DND-41 (cell line): Measurements from ENCODE around the gene CTSW.

Source experiments
- ATAC-seq: fragments of 200-7000 bp; cut with Tn5 transposase; 3 replicates; pipeline ENCODE4 v1.9.1; 2021; ENCODE audit warnings: low read depth; ENCODE audit not compliant: insufficient read depth
- DNase-seq: peaks from one replicate; pipeline ENCODE4 v3.0.0-alpha.2; 2020
- H2AFZ ChIP-seq: 2 replicates; pipeline ENCODE4 v1.6.0; 2012; ENCODE audit warnings: low read depth, low read length
- H3K27ac ChIP-seq: 2 replicates; pipeline ENCODE4 v1.5.1; 2012; ENCODE audit warnings: low read length, inconsistent platforms
- H3K27me3 ChIP-seq: fragments of 200-600 bp; sonication (generic); 2 replicates; pipeline ENCODE4 v1.6.0; 2012; ENCODE audit warnings: low read length, mild to moderate bottlenecking, inconsistent platforms; ENCODE audit not compliant: insufficient read depth, poor library complexity
- H3K36me3 ChIP-seq: 2 replicates; pipeline ENCODE4 v1.5.1; 2012; ENCODE audit warnings: low read length, inconsistent platforms; ENCODE audit not compliant: insufficient read depth
- H3K4me1 ChIP-seq: 2 replicates; pipeline ENCODE4 v1.5.1; 2012; ENCODE audit warnings: mild to moderate bottlenecking, low read length; ENCODE audit not compliant: insufficient read depth
- H3K4me2 ChIP-seq: 2 replicates; pipeline ENCODE4 v1.6.0; 2012; ENCODE audit warnings: mild to moderate bottlenecking, moderate library complexity, low read length, inconsistent platforms; ENCODE audit not compliant: insufficient read depth
- H3K4me3 ChIP-seq, 2 experiments: fragments of 200-600 bp in 1 of 2; shearing (Covaris generic) in 1 of 2; 2 replicates each; pipeline ENCODE4 v1.5.1; 2012 to 2016; ENCODE audit warnings: inconsistent platforms in 2 of 2, low read length in 2 of 2, mild to moderate bottlenecking in 2 of 2, low read depth in 1 of 2, moderate library complexity in 1 of 2
- H3K79me2 ChIP-seq: 2 replicates; pipeline ENCODE4 v1.6.0; 2012; ENCODE audit warnings: low read length, inconsistent platforms; ENCODE audit not compliant: insufficient read depth
- H3K9ac ChIP-seq: 2 replicates; pipeline ENCODE4 v1.6.0; 2012; ENCODE audit warnings: low read depth, mild to moderate bottlenecking, inconsistent platforms, low read length, moderate library complexity
- H3K9me3 ChIP-seq: 2 replicates; pipeline ENCODE4 v1.5.1; 2012; ENCODE audit warnings: low read length, moderate library complexity, mild to moderate bottlenecking, inconsistent platforms; ENCODE audit not compliant: insufficient read depth, severe bottlenecking
- H4K20me1 ChIP-seq: 2 replicates; pipeline ENCODE4 v1.6.0; 2012; ENCODE audit warnings: low read length; ENCODE audit not compliant: insufficient read depth
- CTCF ChIP-seq: IDR thresholded peaks from 2 replicates; pipeline ENCODE4 v1.5.1; 2012; ENCODE audit warnings: borderline replicate concordance, low read length, moderate library complexity, mild to moderate bottlenecking; ENCODE audit not compliant: poor library complexity, severe bottlenecking; ENCODE audit errors: extremely low read depth
- EZH2 ChIP-seq: IDR thresholded peaks from 3 replicates; pipeline ENCODE4 v1.6.1; 2012; ENCODE audit warnings: borderline replicate concordance, low read depth, mild to moderate bottlenecking, moderate library complexity, low read length, inconsistent platforms; ENCODE audit not compliant: severe bottlenecking

CTSW gene

DNA sequence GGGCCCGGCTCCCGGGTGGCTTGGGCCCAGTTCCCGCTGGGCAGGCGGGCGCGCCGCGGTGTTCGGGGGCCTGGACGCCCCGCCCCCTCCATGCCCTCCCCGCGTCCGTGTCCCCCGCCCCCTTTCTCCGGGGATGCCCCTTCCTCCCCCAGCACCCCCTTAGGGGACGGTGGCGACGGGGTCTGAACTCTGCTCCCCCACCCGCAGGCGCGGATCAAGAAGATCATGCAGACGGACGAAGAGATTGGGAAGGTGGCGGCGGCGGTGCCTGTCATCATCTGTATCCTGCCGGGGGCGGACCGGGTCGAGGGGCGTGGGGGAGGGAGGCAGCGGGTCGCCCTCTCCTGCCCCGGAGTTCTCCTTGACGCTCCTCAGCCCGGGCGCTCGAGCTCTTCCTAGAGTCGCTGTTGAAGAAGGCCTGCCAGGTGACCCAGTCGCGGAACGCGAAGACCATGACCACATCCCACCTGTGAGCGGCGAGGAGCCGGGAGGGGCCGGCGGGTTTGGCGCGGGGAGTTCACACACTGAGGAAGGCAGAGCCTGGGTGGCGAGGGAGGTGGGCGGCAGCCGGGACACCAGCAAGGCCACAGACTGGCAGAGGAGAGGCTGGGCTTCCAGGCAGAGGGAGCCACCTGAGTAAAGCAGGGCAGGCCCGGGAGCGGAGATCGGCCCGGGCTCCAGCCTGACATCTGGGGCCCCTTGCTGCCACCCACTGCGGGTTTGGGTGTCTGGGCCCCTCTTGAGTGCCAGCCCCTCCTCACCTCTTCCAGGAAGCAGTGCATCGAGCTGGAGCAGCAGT lies 40.1 kb downstream of the CTSW start:
- H3K4me1 ChIP-seq, result peaks cover 33% of the 10 kb centered on the region
- DNase-seq (peak; percentile 71), ATAC-seq (peak; percentile 48)
- peaks cover 36% of the 10 kb centered on the region for H3K79me2 ChIP-seq
- H3K9ac ChIP-seq, result peak overlapping the region; percentile 72
- no peaks in the 10 kb centered on the region for H3K9me3 ChIP-seq
- H2AFZ ChIP-seq, result peak overlapping the region; percentile 74
- peak overlapping the region; percentile 82 for H3K27ac ChIP-seq
- TF ChIP-seq CTCF (peak; percentile 10), EZH2 (no peak)
- H3K4me2 ChIP-seq, result peak overlapping the region; percentile 90
- peaks cover 15% of the 10 kb centered on the region for H4K20me1 ChIP-seq
- no peaks in the 10 kb centered on the region for H3K27me3 ChIP-seq
- H3K36me3 ChIP-seq, result peaks cover 48% of the 10 kb centered on the region
- peak overlapping the region; percentile 84 to 88 for H3K4me3 ChIP-seq

GRCh38 chr11:65920372-65920802 lies 40.8 kb downstream of the CTSW start:
- peak overlapping the region; percentile 72 for H3K9ac ChIP-seq
- ATAC-seq, result no peak
- H3K27ac ChIP-seq, result peak overlapping the region; percentile 82

DNA sequence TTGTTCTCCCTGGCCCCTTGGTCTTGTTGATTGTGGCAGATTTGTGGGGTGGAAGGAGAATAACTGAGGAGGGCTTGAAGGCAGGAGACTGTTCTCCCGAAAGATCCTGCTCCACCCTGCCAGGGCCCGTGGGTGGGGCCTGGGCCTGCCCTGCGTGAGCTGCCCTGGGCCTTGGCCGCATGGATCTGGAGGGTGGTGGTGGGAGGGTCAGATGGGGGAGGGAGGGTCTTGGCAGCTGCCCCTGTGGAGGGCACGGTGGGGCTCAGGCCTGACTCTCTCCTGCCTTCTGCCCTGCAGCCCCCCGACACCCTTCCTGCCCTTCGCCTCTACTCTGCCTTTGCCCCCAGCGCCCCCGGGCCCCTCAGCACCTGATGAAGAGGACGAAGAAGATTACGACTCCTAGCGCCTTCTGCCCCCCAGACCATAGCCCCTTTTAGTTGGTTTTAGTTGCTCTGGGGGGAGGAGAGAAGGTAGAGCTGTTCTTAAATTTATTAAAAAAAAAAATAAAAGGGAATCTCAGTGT lies 41.5 kb downstream of the CTSW start:
- no peaks in the 10 kb centered on the region for H3K9me3 ChIP-seq
- no peak overlapping the region for H2AFZ ChIP-seq
- DNase-seq (no peak), ATAC-seq (no peak)
- H3K79me2 ChIP-seq, result peaks cover 36% of the 10 kb centered on the region
- peak overlapping the region; percentile 0; the same call in 1 of the 2 replicates for H3K27ac ChIP-seq
- H3K27me3 ChIP-seq, result no peaks in the 10 kb centered on the region
- peak overlapping the region; percentile 72; the same call in 1 of the 2 replicates for H3K9ac ChIP-seq
- H3K4me2 ChIP-seq, result peak overlapping the region; percentile 90
- H4K20me1 ChIP-seq, result peaks cover 15% of the 10 kb centered on the region
- peak overlapping the region in 1 of 2 experiments; percentile 84; a peak in 2 of 4 replicates for H3K4me3 ChIP-seq
- H3K36me3 ChIP-seq, result peaks cover 48% of the 10 kb centered on the region
- TF ChIP-seq EZH2 (no peak), CTCF (no peak)
- peaks cover 33% of the 10 kb centered on the region for H3K4me1 ChIP-seq

More at GRCh38 chr11:65920372-65920802, 40.8 kb downstream of the CTSW start:
- Histone ChIP-seq H3K9me3 (no peaks in the 10 kb centered on the region), H3K36me3 (peaks cover 48% of the 10 kb centered on the region), H3K79me2 (peaks cover 36% of the 10 kb centered on the region), H2AFZ (no peak overlapping the region), H3K4me3 (peak overlapping the region; percentile 84 to 88; a peak in 3 of 4 replicates), H4K20me1 (peaks cover 15% of the 10 kb centered on the region), H3K4me2 (peak overlapping the region; percentile 90), H3K27me3 (no peaks in the 10 kb centered on the region), H3K4me1 (peaks cover 33% of the 10 kb centered on the region)
- no peak for TF ChIP-seq EZH2
- peak; percentile 0 for TF ChIP-seq CTCF
- DNase-seq, result no peak
